Measurements from ENCODE around the gene RRAS2.

Gene RRAS2

GRCh38 chr11:14240951-14241350, 118.0 kb downstream of the RRAS2 start:
- Mint-ChIP-seq H3K27ac (no peak overlapping the region), H3K4me3 (no peak overlapping the region), H3K36me3 (no peaks in the 10 kb centered on the region), H3K27me3 (no peaks in the 10 kb centered on the region), H3K4me1 (peaks cover 28% of the 10 kb centered on the region), H3K9me3 (no peaks in the 10 kb centered on the region)
- ATAC-seq (ENCODE audit: low read depth) (no peak), DNase-seq (ENCODE audit: low spot score in 2 of 2) (no peak)

DNA sequence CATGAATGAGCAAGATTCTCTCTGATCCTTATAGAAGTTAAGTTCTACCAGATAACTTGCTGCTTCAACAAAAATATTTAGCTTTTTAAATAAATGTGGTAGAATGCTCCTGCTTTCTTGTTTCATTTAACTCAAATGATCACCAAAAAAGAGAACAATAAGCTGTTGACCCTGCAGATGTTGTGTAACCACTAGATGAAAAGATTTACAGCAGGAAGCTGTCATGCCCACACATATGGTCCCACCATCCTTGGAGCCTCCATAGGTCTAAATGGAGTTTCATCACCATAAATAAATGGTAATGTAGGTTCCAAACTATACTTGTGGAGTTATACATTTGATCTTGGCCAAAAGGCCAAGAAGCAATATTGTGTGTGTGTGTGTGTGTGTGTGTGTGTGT, 118.8 kb downstream of the RRAS2 start:
- no peak overlapping the region for H3K27ac Mint-ChIP-seq
- H3K36me3 Mint-ChIP-seq = no peaks in the 10 kb centered on the region
- H3K9me3 Mint-ChIP-seq = no peaks in the 10 kb centered on the region
- no peak for ATAC-seq (ENCODE audit: low read depth)
- H3K27me3 Mint-ChIP-seq = no peaks in the 10 kb centered on the region
- no peak for DNase-seq (ENCODE audit: low spot score in 2 of 2)
- peaks cover 31% of the 10 kb centered on the region for H3K4me1 Mint-ChIP-seq
- H3K4me3 Mint-ChIP-seq = no peak overlapping the region

DNA sequence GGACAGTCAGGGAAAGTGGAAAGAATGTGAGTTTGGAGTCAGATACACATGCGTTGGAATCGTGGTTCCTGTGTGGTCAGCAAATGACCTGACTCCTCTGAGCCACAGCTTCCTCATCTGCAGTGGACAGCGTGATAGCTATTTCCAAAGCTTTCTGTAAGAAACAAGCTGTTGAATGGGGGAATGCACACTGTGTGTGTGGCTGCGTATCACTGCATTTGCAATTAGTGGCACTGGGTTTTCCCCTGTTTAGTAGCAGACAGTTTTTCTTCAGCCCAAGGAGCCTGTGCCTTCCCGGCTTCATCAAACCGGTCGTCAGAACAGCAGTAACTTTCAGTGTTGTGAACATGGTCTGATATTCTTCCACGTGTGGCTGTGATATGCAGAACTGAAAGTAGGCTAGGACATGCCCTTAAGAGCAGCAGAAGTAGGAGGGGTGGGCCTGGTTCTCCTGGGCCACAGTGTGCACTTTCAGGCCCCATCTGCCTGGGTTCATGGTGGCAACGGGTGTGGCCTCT, 121.5 kb downstream of the RRAS2 start:
- Mint-ChIP-seq H3K36me3 (no peaks in the 10 kb centered on the region), H3K4me3 (peak overlapping the region; percentile 60), H3K4me1 (peaks cover 32% of the 10 kb centered on the region), H3K9me3 (no peaks in the 10 kb centered on the region), H3K27me3 (peaks cover 1% of the 10 kb centered on the region), H3K27ac (peak overlapping the region; percentile 93)
- ATAC-seq (ENCODE audit: low read depth) = peak; percentile 96
- DNase-seq (ENCODE audit: low spot score in 2 of 2) = peak; percentile 59 to 77

- DNase-seq (ENCODE audit: low spot score in 2 of 2) = no peak
- H3K4me3 Mint-ChIP-seq = peak overlapping the region; percentile 1
- ATAC-seq (ENCODE audit: low read depth) = no peak
- H3K36me3 Mint-ChIP-seq = no peaks in the 10 kb centered on the region
- peaks cover 7% of the 10 kb centered on the region for H3K27me3 Mint-ChIP-seq
- peaks cover 33% of the 10 kb centered on the region for H3K4me1 Mint-ChIP-seq
- no peaks in the 10 kb centered on the region for H3K9me3 Mint-ChIP-seq
- H3K27ac Mint-ChIP-seq = peak overlapping the region; percentile 93
These were observed 123.3 kb downstream of the RRAS2 start for GRCh38 chr11:14235701-14236100.

DNA sequence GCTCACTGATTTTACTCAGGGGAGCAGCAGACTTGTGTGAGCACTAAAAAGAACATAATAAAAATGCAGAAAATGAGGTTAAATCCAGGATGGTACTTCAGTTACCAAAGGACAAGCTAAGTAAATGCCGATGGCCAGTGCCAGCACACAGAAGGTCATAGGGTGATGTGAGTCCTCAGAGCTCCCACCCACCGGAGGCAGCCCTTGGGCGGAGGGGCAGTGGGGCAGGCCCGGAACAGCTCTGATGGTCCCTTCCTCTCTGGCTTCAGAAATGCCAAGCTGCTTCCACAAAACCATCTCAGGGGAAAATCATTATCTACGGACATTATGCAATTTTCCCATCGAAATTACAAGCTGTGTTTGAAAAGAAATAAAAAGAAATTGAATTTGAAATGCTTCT, 124.5 kb downstream of the RRAS2 start:
- Mint-ChIP-seq H3K4me1 (peaks cover 33% of the 10 kb centered on the region), H3K36me3 (no peaks in the 10 kb centered on the region), H3K4me3 (no peak overlapping the region), H3K27me3 (peaks cover 12% of the 10 kb centered on the region), H3K9me3 (no peaks in the 10 kb centered on the region), H3K27ac (no peak overlapping the region)
- ATAC-seq (ENCODE audit: low read depth) = no peak
- no peak for DNase-seq (ENCODE audit: low spot score in 2 of 2)

DNA sequence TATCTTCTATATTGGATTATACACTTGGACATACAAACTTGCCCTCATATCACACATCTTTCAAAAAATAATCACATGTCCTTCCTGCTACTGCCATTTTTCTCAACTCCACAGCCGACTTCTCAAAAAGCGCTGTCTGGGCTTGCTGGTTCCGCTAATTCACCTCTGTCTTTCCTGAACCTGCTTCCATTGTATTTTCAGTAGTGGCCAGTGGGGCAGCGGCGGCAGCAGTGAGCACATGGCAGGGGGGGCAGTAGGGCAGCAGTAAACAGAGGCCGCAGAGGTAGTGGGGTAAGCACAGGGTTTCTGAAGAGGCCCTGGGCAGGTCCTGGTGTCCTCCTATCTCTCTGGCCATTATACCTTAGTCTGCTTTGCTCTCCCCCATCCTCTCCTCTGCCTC, 126.3 kb downstream of the RRAS2 start:
- ATAC-seq (ENCODE audit: low read depth) = no peak
- no peak for DNase-seq (ENCODE audit: low spot score in 2 of 2)
- no peak overlapping the region for H3K27ac Mint-ChIP-seq
- peaks cover 18% of the 10 kb centered on the region for H3K27me3 Mint-ChIP-seq
- no peaks in the 10 kb centered on the region for H3K36me3 Mint-ChIP-seq
- H3K4me1 Mint-ChIP-seq = peaks cover 22% of the 10 kb centered on the region
- H3K9me3 Mint-ChIP-seq = no peaks in the 10 kb centered on the region
- H3K4me3 Mint-ChIP-seq = no peak overlapping the region

GRCh38 chr11:14230407-14230806, 128.6 kb downstream of the RRAS2 start:
- ATAC-seq (ENCODE audit: low read depth) (no peak), DNase-seq (ENCODE audit: low spot score in 2 of 2) (no peak)
- Mint-ChIP-seq H3K4me3 (no peak overlapping the region), H3K9me3 (peaks cover 1% of the 10 kb centered on the region), H3K36me3 (peaks cover 1% of the 10 kb centered on the region), H3K27me3 (peaks cover 18% of the 10 kb centered on the region), H3K27ac (no peak overlapping the region), H3K4me1 (peaks cover 2% of the 10 kb centered on the region)

GRCh38 chr11:14229472-14229871, 129.5 kb downstream of the RRAS2 start:
- Mint-ChIP-seq H3K4me1 (peaks cover 5% of the 10 kb centered on the region), H3K27ac (no peak overlapping the region), H3K27me3 (peaks cover 18% of the 10 kb centered on the region), H3K9me3 (peaks cover 1% of the 10 kb centered on the region), H3K4me3 (no peak overlapping the region), H3K36me3 (peaks cover 1% of the 10 kb centered on the region)
- no peak for ATAC-seq (ENCODE audit: low read depth)
- no peak for DNase-seq (ENCODE audit: low spot score in 2 of 2)

- no peak for DNase-seq (ENCODE audit: low spot score in 2 of 2)
- no peak overlapping the region for H3K4me3 Mint-ChIP-seq
- H3K36me3 Mint-ChIP-seq = peaks cover 1% of the 10 kb centered on the region
- H3K27ac Mint-ChIP-seq = no peak overlapping the region
- ATAC-seq (ENCODE audit: low read depth) = no peak
- H3K27me3 Mint-ChIP-seq = peaks cover 18% of the 10 kb centered on the region
- peaks cover 10% of the 10 kb centered on the region for H3K4me1 Mint-ChIP-seq
- peaks cover 1% of the 10 kb centered on the region for H3K9me3 Mint-ChIP-seq
These were observed 130.6 kb downstream of the RRAS2 start for GRCh38 chr11:14228356-14228755.

All from memory B cell (primary cell).